GM19438 (cell line): ENCODE results near the gene PTX4.
"Not testable (repeated sequence)": the region's sequence is repeated elsewhere in the genome, so short reads cannot be mapped to it uniquely, and the experiment has no call there.

Experiments used
- ATAC-seq: cut with Tn5 transposase; IDR thresholded peaks from one replicate; pipeline ENCODE4 v1.9.1; 2021; ENCODE audit warnings: low read depth; ENCODE audit not compliant: unreplicated experiment

PTX4 gene

DNA sequence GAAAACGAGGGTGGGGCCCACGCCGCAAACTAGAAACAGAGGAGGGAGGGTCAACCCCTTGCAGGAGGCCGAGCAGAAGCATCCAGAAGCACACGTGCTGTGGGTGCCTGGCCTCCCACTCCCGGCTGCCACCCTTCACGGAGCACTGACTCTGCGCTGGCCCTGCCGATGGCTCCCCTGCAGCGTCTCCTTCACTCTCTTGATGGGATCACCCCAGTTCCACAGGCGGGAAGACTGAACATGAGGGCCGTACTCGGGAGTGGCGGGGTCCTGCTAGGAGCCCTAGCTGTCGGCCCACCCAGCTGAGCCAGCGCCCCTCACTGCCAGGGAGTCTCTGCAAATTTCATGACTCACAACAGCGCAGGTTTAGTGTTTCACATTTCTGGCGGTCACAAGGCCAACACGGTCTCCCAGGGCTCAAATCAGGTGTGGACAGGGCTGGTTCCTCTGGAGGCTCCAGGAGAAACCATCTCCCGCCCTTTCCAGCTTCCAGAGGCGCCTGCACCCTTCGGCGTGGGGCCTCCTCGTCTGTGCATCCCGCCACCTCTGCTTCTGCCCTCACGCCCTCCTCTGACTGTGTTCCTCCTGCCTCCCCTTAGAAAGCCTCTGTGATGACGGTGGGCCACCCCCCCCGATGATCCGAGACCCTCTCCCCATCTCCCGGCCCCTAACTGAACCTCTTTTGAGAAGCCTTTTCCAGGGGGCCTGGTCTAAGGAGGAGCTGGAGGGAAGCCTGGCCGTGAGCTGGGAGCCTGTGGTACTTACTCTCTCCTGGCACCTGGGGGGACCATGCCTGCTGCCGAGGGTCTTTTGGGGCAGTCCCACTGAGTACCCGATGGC, 2.0 kb downstream of the PTX4 start:
- no peak for ATAC-seq

DNA sequence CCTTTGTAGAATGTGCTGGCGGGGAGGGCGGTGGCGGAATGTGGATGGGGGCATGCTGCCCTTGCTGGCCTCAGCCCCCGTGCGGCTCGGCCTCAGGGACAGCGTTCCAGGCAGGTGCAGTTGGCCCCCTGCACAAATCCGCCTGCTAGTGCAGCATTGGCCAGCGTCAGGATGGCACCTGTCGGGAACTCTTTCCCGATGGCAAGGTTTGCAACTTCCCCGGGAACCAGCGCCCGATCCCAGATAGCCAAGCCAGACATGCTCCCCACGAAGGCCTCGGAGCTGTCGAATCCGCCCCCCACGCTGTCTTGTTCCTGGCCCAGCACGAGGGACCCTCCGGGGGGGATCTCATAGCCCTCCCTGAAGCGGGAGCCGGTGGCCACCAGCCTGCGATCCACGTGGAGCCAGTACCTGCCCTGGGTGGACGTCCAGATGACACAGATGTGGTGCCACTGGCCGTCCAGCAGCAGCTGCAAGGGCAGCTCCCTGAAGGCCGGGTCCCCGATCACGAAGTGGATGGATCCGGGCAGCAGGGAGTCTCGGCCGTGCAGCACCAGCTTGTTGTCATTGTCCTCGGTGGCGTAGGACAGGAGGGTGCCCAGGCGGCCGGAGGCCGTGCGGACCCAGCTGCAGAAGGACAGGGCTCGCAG, 2.8 kb downstream of the PTX4 start:
- no peak for ATAC-seq

DNA sequence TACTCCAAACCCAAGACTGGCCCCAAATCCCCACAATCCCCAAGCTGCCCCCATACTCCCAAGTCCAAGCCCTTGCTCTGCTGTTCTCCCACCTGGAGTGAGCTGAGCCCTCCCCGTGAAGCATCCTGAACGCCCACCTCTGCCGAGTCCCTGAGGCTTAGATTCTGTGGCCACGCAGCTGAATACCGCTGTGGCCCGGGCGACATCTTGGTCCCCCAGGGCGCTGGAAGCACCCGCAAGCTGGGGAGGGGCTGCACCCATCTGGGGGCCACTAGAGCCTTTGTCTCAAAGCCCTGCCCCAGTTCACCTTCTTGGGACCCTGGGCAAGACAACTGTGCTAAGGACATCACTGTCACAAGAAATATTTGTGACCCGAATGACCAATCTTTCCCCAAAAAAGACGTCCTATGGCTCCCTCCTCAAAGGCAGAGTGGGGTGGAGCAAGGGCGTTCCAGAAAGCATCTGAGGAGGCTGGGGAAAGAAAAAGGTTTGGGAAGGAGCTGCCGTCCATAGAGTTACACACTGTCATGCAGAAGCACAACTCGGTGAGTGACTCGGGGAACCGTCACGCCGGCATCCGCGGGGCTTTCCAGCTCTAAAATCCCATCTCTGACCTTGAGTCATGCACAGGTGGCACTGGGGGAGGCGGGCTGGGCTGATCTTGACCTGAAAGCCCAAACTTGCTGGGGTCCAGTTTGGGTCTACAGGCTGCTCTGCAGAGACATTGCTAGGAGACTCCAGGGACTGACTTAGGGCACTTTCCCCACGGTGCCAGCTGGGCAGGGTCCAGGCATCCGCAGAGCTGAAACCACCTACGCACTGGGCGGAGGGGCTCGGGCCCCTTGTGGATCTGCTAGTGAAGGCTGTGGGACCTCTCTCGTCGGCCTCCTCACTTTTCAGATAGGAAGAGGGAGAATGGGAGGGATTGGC, 6.6 kb downstream of the PTX4 start:
- ATAC-seq = no peak

DNA sequence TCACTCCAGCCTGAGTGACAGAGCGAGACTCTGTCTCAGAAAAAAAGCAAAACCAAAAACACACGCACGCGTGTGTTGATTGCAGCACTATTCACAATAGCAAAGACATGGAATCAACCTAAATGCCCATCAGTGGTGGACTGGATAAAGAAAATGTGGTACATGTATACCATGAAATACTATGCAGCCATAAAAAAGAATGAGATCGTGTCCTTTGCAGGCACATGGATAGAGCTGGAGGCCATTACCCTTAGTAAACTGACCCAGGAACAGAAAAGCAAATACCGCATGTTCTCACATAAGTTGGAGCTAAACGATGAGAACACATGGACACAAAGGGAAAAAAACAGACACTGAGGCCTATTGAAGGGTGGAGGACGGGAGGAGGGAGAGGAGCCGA, 9.8 kb downstream of the PTX4 start:
- not testable (repeated sequence) for ATAC-seq

DNA sequence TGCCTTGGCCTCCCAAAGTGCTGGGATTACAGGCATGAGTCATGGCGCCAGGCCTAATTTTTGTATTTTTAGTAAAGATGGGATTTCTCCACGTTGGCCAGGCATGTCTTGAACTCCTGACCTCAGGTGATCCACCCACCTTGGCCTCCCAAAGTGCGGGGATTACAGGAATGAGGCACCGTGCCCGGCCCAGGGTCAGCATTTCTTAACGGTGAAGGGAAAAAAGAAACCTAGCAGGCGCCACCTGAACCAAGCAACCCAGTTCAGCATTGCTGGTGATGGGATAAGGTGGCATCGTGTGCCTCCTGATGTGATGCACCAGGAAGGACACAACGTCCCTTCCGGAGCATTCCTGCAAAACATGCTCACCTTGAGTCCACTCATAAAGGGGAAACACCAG, 11.7 kb downstream of the PTX4 start:
- ATAC-seq = no peak

DNA sequence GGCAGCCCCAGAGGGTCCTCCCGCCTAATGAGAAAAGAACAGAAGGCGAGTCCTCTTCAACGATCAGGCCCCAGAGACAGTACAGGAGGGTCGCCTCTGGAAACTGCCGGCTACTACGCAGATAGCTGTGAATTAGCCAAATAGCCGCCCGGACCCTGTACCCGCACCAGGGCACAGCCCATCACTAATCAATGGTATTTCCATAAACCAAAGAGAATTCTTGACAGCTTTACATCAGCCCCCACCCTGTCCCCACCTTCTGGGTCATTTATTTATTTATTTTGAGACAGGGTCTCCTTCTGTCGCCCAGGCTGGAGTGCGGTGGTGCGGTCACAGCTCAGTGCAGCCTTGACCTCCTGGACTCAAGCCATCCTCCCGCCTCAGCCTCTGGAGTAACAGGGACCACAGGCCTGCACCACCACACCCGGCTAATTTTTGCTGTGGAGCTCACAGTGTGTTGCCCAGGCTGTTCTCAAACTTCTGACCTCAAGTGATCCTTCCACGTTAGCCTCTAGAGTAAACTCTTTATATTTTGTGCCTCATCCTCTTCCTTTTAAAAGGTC, 13.1 kb downstream of the PTX4 start:
- no peak for ATAC-seq

DNA sequence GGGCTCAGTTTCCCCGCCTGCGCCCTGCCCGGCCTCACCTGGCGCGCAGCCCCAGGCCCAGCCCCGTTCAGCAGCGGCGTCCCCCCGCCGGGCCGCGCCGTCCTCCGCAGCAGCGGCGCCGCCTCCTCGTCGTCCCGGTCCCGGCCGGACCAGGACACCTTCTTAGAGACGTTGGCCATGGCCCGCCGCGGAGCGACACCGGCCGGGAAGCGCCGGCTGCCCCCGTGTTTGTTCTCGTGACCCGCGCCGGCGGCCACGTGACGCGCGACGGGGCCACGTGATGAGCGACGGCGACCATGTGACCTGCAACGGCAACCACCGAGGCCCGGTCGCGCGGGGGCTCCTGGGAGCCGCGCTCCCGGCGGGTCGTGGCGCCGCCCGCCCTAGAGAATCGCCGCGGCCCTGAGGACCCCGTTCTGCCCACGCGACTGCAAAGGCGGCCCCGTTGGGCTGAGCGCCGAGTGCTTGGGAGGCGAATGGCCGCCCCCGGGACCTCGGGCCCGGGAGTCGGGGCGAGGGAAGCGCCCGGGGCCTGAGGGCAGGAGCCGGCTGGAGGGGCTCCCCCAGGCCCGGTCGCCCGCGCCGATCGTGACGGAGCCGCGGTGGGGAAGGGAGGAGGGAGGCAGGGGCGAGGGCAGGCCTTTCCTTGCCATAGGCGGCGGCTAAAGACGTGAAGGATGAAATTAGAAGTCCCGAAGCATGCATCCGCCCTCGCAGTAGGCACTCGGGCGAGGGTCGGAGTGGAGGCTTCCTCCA, 13.8 kb downstream of the PTX4 start, which contains the start of gene CLCN7:
Gene CLCN7 (minus strand): TSS at position 233 of the 756 bp plus-strand sequence. CDS start 54 bp downstream, at position 179.
- peak; percentile 77 for ATAC-seq

DNA sequence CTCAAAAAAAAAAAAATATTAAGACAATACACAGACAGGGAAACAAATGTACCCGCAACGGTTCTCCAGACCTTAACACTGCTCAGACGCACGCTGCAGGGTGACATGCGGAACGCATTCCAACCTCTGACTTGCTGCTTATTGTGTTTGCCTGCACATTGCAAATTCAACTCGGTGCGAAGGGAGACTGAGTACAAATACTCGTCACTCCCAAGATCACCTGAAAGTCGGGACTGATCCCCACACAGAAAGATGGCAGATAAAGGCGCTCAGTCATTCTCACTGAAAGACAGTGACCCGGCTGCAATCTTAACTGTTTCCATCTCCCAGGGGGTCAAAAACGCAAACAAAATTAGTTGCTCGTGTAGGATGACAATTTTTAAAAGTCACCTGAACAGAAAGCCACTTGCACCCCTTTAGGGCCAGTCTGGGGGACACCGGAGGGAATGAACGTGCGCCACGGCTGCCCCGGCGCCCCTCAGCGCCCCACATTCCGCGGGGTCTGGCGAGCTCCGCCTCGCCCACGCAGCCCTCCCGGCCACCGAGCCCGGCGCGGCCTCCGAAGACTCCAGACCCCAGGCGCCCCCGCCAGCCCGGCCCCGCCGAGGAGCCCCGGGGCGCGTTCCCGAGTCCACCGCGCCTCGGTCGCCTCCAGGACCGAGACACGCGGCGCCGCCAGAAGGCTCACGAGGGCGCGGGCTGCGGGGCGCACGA, 14.5 kb downstream of the PTX4 start:
- ATAC-seq = peak; percentile 15

DNA sequence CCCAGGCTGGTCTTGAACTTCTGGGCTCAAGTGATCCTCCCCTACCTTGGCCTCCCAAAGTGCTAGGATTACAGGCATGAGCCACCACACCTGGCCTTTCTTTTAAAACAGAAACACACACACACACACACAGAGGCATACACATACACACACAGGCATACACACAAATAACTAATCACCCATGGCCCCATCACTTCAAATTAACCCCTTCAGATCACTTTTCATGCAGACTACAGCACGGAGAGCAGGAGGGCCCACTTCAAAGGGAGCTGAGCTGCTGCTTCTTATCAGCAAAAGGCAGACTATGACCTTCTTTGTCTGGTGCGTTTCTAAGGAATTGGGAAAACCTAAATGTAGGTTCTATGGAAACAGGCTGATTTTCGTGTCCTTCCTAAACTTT, 15.8 kb downstream of the PTX4 start:
- no peak for ATAC-seq

DNA sequence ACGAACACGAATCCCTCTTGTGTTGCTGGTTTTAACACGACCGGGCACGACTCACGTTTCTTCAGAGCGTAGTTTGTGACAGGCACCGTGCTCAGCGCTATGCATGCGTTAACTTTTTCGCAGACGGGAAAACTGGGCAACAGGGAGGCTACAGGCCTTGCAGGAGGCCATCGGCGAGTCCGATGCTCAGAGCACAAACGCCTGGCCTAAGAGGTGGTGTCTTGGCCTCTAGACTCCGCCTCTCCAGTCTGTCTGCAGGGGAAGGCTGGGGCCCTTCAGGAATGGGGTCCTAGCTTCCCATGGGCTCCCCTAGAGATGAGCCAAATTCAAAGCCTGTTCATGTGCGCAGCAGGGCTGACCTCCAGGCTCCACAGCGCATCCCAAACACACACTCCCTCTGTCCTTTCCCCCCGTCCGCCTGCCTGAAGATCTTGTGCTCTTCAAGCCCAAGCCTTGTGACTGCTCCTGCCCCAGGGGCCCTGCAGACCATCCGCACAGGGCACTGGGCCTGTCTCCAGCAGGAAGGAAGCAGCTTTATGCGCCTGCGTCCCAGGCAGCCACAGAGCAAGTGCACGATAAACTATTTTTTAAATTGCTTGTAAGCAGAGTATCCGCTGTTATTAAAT, 17.1 kb downstream of the PTX4 start:
- ATAC-seq = no peak

DNA sequence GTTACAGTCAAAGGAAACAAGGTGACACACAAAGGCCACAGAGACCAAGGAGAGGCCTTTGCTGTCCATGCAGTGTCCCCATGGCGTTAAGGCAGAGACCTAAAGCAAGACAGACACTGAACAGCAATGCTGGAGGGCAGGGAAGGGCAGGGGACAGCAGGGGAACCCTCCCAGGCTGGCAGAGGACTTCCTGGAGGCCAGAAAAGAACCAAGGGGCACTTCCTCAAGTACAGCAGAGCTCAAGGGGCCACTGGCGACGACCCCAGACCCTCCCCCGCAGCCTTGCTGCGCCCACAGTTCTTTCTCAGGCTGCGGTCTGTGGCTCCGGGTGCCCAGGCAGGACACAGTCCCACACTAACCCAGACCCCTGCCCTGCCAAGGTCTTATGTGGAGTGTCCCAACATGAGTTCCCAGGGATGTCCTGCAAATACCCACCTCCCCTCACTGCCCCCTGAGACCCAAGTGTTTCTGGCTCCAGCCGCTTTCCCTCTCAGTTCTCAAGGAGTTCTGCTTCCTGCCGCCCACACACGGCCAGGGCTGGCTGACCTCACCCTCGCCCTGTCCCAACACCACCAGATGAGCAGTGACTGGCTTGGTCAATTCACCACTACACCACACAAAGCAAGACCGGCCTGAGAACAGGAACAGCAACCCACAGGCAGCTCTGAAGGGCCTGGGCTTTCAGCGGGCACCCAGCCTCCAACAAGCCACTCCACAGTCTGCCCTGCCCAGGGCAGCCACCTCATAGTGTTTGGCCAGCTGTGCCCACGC, 18.1 kb downstream of the PTX4 start:
- no peak for ATAC-seq

DNA sequence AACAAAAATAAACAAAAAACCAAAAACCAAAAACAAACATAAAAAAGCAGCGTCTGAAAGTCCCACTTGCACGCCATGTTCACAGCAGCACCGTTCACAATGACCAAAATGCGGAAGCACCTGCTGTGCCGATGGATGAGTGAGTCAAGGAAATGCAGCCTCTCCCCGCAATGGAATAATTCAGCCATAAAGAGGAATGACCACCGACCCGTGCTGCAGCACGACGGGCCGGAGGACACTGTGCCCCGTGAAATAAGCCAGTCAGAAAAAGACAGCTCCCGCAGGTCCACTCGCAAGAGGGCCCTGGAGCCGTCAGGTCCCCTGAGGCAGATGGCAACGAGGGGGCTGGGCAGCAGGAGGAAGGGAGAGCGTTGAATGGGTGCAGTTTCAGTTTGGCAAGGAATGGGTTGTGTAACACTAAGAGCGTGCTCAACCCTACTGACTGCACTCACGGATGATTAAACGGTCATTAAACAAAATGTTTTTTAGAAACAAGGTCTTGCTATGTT, 19.0 kb downstream of the PTX4 start:
- no peak for ATAC-seq

DNA sequence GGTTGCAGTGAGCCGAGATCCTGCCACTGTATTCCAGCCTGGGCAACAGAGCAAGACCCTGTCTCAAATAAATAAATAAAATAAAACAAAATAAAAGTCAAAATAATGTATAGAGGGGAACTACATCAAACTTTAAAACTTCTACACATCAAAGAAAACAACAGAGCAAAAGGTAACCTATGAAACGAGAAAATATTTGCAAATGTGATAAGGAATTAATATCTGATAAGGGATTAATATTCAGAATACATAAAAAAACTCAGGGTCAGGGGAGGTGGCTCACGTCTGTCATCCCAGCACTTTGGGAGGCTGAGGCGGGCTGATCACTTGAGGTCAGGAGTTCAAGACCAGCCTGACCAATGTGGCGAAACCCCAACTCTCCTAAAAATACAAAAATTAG, 19.6 kb downstream of the PTX4 start:
- not testable (repeated sequence) for ATAC-seq

DNA sequence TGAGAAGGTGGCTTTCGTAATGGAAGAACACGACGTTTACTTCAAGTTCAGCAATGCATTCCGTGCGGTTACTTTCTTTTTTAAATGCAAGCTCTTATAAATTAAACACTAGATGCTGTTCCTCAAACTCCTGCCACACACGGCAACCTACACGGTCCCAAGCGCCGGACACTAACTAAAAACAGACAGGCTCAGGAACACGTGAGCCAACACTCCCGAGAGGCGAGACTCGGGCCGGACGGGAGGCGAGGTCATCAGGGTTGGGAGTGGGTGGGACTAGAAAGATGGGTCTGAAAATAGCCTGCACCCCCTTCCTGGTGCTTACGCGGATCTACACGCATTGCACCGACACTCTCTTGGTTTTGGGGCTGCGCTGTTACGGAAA, 20.3 kb downstream of the PTX4 start:
- ATAC-seq = no peak

DNA sequence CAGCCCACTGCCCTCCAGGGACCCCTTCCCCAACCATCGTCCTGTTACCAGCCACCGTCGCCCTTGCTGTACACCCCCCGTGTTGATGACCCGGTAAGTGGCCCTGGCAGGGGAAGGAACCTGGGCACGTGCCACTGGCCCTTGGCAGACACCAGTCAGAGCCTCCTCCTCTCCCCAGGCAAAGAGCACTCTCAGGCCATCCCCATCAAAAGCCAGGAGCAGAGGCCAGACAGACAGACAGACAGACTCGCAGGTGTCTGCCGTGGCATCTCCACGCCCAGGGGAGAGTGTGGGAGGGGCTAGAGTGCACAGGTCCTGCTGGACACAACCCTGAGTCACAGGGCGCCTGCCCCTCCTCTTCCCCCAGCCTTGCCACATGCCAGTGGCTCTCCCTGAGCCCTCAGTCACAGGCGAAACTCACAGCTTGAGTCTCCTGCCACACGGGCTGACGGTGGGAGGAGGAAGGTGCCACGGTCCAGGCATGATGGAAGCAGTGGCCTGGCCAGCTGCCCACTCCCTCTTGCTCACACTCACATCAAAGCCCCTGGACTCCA, 21.7 kb downstream of the PTX4 start:
- ATAC-seq = no peak

DNA sequence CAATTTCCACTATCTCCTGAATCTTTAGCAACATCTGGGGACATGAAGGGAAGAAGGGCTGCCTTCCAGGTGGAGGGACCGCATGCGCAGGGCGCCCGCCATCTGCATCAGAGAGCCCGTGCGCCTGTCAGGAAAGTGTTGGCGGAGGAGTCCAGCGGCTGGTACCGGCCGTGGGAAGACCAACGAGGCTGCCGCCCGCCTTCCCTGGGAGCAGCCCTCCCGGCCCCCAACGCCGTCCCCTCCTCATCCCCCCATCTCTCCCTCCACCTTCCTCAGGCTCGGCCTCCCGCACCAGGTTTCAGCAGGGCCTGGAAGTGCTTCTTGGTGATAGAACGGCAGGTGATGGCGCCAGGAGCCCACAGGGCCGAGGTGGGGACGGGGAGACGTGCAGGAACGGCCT, 22.7 kb downstream of the PTX4 start:
- no peak for ATAC-seq

DNA sequence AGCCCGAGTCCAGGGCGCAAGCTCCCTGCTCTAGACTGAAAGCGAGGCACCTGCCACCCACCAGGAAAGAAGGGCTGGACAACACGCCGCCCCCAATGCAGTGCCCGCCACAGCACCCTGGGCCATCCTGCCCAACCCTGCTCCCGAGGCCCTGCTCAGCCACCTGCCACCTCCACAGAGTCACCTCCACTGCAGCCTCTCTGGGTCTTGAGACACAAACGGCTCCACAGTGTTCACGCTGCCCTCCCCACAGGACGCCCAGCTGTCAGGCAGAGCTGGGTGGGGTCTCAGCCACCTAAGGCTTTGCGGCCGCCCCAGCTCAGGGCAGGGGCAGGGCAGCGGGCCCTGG, 23.2 kb downstream of the PTX4 start:
- no peak for ATAC-seq
